CD14-positive monocyte (primary cell): ENCODE data around the gene RHOU. TPM values are rescaled to one million over a fixed set of nuclear protein-coding genes. Genes with fewer than 3 reads are reported as not detected.

Experiments
- DNase-seq, 3 donors: peaks; one replicate each; pipeline ENCODE4 v3.0.0-alpha.2; 2011 to 2022
- H2AFZ ChIP-seq: 2 replicates; pipeline ENCODE4 v1.6.0; 2012; ENCODE audit warnings: mild to moderate bottlenecking, low read depth, low read length, inconsistent platforms; ENCODE audit not compliant: insufficient read depth, poor library complexity, severe bottlenecking
- H3K27ac ChIP-seq, 2 donors: 1 replicate in 1 of 2; 2 replicates in 1 of 2; pipeline ENCODE4 v1.5.1; 2012 to 2013; ENCODE audit warnings: low read length in 2 of 2, control low read depth in 1 of 2, inconsistent platforms in 1 of 2, low read depth in 1 of 2, mild to moderate bottlenecking in 1 of 2
- H3K27me3 ChIP-seq, 2 donors: one replicate each; pipeline versions ENCODE4 v1.6.0 to v1.6.1; 2011 to 2013; ENCODE audit warnings: low read length in 2 of 2; ENCODE audit not compliant: control insufficient read depth in 2 of 2, insufficient read depth in 2 of 2
- H3K36me3 ChIP-seq, 2 donors: replicated peaks in 1 of 2; 1 replicate in 1 of 2; 2 replicates in 1 of 2; pipeline versions ENCODE4 v1.5.1 to v1.6.1; 2012 to 2013; ENCODE audit warnings: low read length in 2 of 2, control low read depth in 1 of 2, inconsistent platforms in 1 of 2, mild to moderate bottlenecking in 1 of 2; ENCODE audit not compliant: insufficient read depth in 2 of 2, control insufficient read depth in 1 of 2
- H3K4me1 ChIP-seq, 2 donors: 1 replicate in 1 of 2; 2 replicates in 1 of 2; pipeline versions ENCODE4 v1.5.1 to v1.6.1; 2012 to 2013; ENCODE audit warnings: low read length in 2 of 2, control low read depth in 1 of 2, inconsistent platforms in 1 of 2, mild to moderate bottlenecking in 1 of 2, moderate library complexity in 1 of 2; ENCODE audit not compliant: insufficient read depth in 2 of 2, control insufficient read depth in 1 of 2
- H3K4me2 ChIP-seq: replicated peaks from 2 replicates; pipeline ENCODE3; 2012; ENCODE audit warnings: low read length, moderate library complexity, mild to moderate bottlenecking; ENCODE audit not compliant: poor library complexity, severe bottlenecking; ENCODE audit errors: extremely low read depth
- H3K4me3 ChIP-seq, 3 experiments: fragments of 200-600 bp in 1 of 3; sonication (generic) in 1 of 3; replicated peaks in 1 of 3; 1 replicate in 2 of 3; 2 replicates in 1 of 3; pipeline ENCODE4 v1.5.1; 2011 to 2013; ENCODE audit warnings: low read length in 3 of 3, mild to moderate bottlenecking in 3 of 3, control low read depth in 2 of 3, low read depth in 2 of 3, inconsistent platforms in 1 of 3, moderate library complexity in 1 of 3
- H3K79me2 ChIP-seq: 2 replicates; pipeline ENCODE4 v1.6.0; 2012; ENCODE audit warnings: mild to moderate bottlenecking, control low read depth, inconsistent platforms, low read length, moderate library complexity; ENCODE audit not compliant: insufficient read depth
- H3K9ac ChIP-seq: 2 replicates; pipeline ENCODE4 v1.6.0; 2017; ENCODE audit warnings: low read length, mild to moderate bottlenecking; ENCODE audit not compliant: insufficient read depth, poor library complexity, severe bottlenecking
- H3K9me3 ChIP-seq, 2 donors: replicated peaks in 1 of 2; 1 replicate in 1 of 2; 2 replicates in 1 of 2; pipeline versions ENCODE4 v1.5.1 to v1.6.1; 2012 to 2013; ENCODE audit warnings: low read length in 2 of 2, control low read depth in 1 of 2; ENCODE audit not compliant: control insufficient read depth in 1 of 2, insufficient read depth in 1 of 2
- H4K20me1 ChIP-seq: 2 replicates; pipeline ENCODE4 v1.6.0; 2012; ENCODE audit warnings: mild to moderate bottlenecking, low read length, control low read depth, moderate library complexity; ENCODE audit not compliant: insufficient read depth
- H3K27ac Mint-ChIP-seq, 7 donors: one replicate each; pipeline ENCODE4 v1.8.0; 2020; ENCODE audit warnings: mild to moderate bottlenecking in 7 of 7, mixed read lengths in 7 of 7, moderate library complexity in 6 of 7, inconsistent platforms in 2 of 7
- H3K27me3 Mint-ChIP-seq, 3 donors: one replicate each; pipeline ENCODE4 v1.8.0; 2021 to 2022; ENCODE audit warnings: low read depth in 3 of 3, mild to moderate bottlenecking in 3 of 3, mixed read lengths in 3 of 3, moderate library complexity in 3 of 3, inconsistent platforms in 1 of 3
- H3K36me3 Mint-ChIP-seq, 2 donors: one replicate each; pipeline ENCODE4 v1.8.0; 2020; ENCODE audit warnings: mixed read lengths in 2 of 2, inconsistent platforms in 1 of 2, mild to moderate bottlenecking in 1 of 2
- H3K4me1 Mint-ChIP-seq: one replicate; pipeline ENCODE4 v1.8.0; 2020; ENCODE audit warnings: mild to moderate bottlenecking, mixed read lengths
- H3K4me3 Mint-ChIP-seq, 2 donors: one replicate each; pipeline ENCODE4 v1.8.0; 2020; ENCODE audit warnings: mild to moderate bottlenecking in 2 of 2, mixed read lengths in 2 of 2, moderate library complexity in 1 of 2
- H3K9me3 Mint-ChIP-seq, 7 donors: one replicate each; pipeline ENCODE4 v1.8.0; 2020 to 2022; ENCODE audit warnings: mixed read lengths in 7 of 7, mild to moderate bottlenecking in 6 of 7, moderate library complexity in 6 of 7, inconsistent platforms in 2 of 7
- WGBS: methylation state at CpG from one replicate; pipeline ENCODE4 v1.1.5; 2013; ENCODE audit warnings: missing lambda C conversion rate; ENCODE audit not compliant: insufficient coverage; 5-methylcytosine and 5-hydroxymethylcytosine counted together
- intact Hi-C, 2 donors: fragments of 100-400 bp; cut with micrococcal nuclease; formaldehyde crosslinking; loops; one replicate each; pipeline versions ENCODE4 v1.15.0 to v1.15.1; 2023
- polyA plus RNA-seq, 3 donors: library from polyadenylated mRNA; depleted of rRNA in 1 of 3; unstranded in 2 of 3; stranded (reverse) in 1 of 3; fragments of 300-500 nt in 2 of 3; fragments of >200 nt in 1 of 3; fragmentation: Illumina TruSeq in 2 of 3; gene quantifications; 1 replicate in 2 of 3; 2 replicates in 1 of 3; pipeline ENCODE4 v1.2.3, GENCODE V29; 2012 to 2021
- TF ChIP-seq, protein P1 (sequence below): fragments of 200-600 bp; IDR thresholded peaks from one replicate; pipeline ENCODE4 v1.8.0; 2022; ENCODE audit warnings: antibody characterized with exemption, mild to moderate bottlenecking

RHOU gene
- polyA plus RNA-seq, 3 donors, result 4.1 to 11.6 (median 4.8) TPM

GRCh38 chr1:228783418-228784040, 48.2 kb downstream of the RHOU start:
- no peaks in the 10 kb centered on the region for H3K27me3 ChIP-seq
- 89% methylated on average over 10 of the region's 11 CpGs for WGBS
- DNase-seq, result no peak
- no peaks in the 10 kb centered on the region for H4K20me1 ChIP-seq
- H2AFZ ChIP-seq, result no peak overlapping the region
- no peak overlapping the region for H3K9ac ChIP-seq
- peaks cover 45% of the 10 kb centered on the region for H3K4me1 Mint-ChIP-seq
- peaks cover 0 to 3% of the 10 kb centered on the region in 2 donors for H3K36me3 Mint-ChIP-seq
- no peak overlapping the region for H3K27ac ChIP-seq
- intact Hi-C loops, result no loop called here
- H3K4me1 ChIP-seq, result peaks cover 32 to 39% of the 10 kb centered on the region in 2 donors
- H3K36me3 ChIP-seq, result no peaks in the 10 kb centered on the region
- no peak overlapping the region for H3K4me3 Mint-ChIP-seq
- H3K79me2 ChIP-seq, result no peaks in the 10 kb centered on the region
- no peak overlapping the region for H3K4me3 ChIP-seq
- TF ChIP-seq, protein P1, sequence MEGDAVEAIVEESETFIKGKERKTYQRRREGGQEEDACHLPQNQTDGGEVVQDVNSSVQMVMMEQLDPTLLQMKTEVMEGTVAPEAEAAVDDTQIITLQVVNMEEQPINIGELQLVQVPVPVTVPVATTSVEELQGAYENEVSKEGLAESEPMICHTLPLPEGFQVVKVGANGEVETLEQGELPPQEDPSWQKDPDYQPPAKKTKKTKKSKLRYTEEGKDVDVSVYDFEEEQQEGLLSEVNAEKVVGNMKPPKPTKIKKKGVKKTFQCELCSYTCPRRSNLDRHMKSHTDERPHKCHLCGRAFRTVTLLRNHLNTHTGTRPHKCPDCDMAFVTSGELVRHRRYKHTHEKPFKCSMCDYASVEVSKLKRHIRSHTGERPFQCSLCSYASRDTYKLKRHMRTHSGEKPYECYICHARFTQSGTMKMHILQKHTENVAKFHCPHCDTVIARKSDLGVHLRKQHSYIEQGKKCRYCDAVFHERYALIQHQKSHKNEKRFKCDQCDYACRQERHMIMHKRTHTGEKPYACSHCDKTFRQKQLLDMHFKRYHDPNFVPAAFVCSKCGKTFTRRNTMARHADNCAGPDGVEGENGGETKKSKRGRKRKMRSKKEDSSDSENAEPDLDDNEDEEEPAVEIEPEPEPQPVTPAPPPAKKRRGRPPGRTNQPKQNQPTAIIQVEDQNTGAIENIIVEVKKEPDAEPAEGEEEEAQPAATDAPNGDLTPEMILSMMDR, result no peak
- no peak overlapping the region for H3K27ac Mint-ChIP-seq
- H3K27me3 Mint-ChIP-seq, result peaks cover 0 to 7% (median 2%) of the 10 kb centered on the region in 3 donors
- no peaks in the 10 kb centered on the region for H3K9me3 ChIP-seq
- no peak overlapping the region for H3K4me2 ChIP-seq
- H3K9me3 Mint-ChIP-seq, result peaks cover 0 to 2% (median 0%) of the 10 kb centered on the region in 7 donors

GRCh38 chr1:228784181-228784580, 48.9 kb downstream of the RHOU start:
- Mint-ChIP-seq H3K4me1 (peaks cover 40% of the 10 kb centered on the region), H3K36me3 (peaks cover 0 to 6% of the 10 kb centered on the region in 2 donors), H3K4me3 (no peak overlapping the region), H3K9me3 (peaks cover 0 to 2% (median 0%) of the 10 kb centered on the region in 7 donors), H3K27me3 (peaks cover 0 to 7% (median 2%) of the 10 kb centered on the region in 3 donors), H3K27ac (peak overlapping the region in 1 of 7 donors; percentile 28)
- Histone ChIP-seq H4K20me1 (no peaks in the 10 kb centered on the region), H3K9ac (no peak overlapping the region), H3K79me2 (no peaks in the 10 kb centered on the region), H3K4me2 (no peak overlapping the region), H3K27ac (no peak overlapping the region), H2AFZ (no peak overlapping the region), H3K4me1 (peaks cover 25 to 33% of the 10 kb centered on the region in 2 donors), H3K27me3 (no peaks in the 10 kb centered on the region), H3K4me3 (no peak overlapping the region), H3K9me3 (no peaks in the 10 kb centered on the region), H3K36me3 (no peaks in the 10 kb centered on the region)
- intact Hi-C loops, result no loop called here
- no peak for DNase-seq
- TF ChIP-seq, protein P1, result no peak
- WGBS, result 92% methylated on average over 3 of the region's 3 CpGs
